ENCODE measurements around the gene SCAPER. TPM values are rescaled to one million over a fixed set of nuclear protein-coding genes. Genes with fewer than 3 reads are reported as not detected.

The SCAPER gene
- total RNA-seq, 2 experiments from 2014 or later = 20.4 to 29.5 TPM

DNA sequence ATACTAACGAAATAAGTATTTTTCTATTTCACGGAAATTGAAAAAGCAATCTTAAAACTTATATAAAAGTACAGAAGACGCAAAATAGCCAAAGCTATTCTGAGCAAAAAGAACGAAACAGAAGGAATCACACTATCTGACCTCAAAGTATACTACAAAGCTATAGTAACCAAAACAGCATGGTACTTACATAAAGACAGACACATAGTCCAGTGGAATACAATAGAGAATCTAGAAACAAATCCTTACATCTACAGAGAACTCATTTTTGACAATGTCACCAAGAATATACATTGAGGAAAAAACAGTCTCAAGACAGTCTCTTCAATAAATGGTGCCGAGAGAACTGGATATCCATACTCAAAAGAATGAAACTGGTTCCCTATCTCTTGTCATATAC, 322.6 kb downstream of the SCAPER start:
- Mint-ChIP-seq H3K4me3 (no peak overlapping the region), H3K27ac (no peak overlapping the region), H3K36me3 (peaks cover 15% of the 10 kb centered on the region), H3K9me3 (ENCODE audit: low read depth) (peaks cover 15% of the 10 kb centered on the region), H3K27me3 (no peaks in the 10 kb centered on the region), H3K4me1 (peaks cover 7% of the 10 kb centered on the region)
- no peak for DNase-seq
- ATAC-seq = no peak
- CTCF ChIA-PET = no interaction called here

DNA sequence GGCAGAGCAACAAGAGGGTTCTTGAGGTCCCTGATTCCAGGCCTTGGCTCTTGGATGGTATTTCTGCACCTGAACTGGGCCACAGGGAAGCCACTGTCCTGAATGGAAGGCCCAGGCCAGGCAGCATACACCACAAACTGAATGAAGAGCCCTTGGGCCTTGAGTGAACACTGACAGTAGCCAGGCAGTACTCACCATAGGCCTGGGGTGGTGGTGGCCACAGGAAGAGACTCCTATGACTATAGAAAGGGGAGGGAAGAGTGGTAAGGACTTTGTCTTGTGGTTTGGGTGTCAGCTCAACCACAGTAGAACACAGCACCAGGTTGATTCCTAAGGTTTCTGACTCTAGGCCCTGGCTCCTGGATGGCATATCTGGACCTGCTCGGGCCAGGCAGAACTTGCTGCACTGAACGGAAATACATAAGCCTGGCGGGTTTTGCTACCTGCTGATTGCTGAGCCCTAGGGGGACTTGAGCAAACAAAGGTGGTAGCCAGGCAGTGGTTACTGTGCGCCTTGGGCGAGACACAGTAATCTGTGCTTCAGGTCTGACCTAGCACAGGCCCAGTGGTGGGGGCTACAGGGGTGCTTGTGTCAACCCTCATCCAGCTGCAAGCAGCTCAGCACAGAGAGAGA, 327.1 kb downstream of the SCAPER start:
- CTCF ChIA-PET = no interaction called here
- ATAC-seq = no peak
- Mint-ChIP-seq H3K4me1 (peaks cover 30% of the 10 kb centered on the region), H3K27ac (no peak overlapping the region), H3K9me3 (ENCODE audit: low read depth) (peaks cover 11% of the 10 kb centered on the region), H3K27me3 (no peaks in the 10 kb centered on the region), H3K36me3 (peaks cover 16% of the 10 kb centered on the region), H3K4me3 (no peak overlapping the region)
- no peak for DNase-seq

GRCh38 chr15:76576523-76577279, 328.4 kb downstream of the SCAPER start:
- no peak overlapping the region for H3K27ac Mint-ChIP-seq
- DNase-seq (no peak), ATAC-seq (no peak)
- peaks cover 8% of the 10 kb centered on the region for H3K9me3 Mint-ChIP-seq (ENCODE audit: low read depth)
- CTCF ChIA-PET = no interaction called here
- H3K4me3 Mint-ChIP-seq = no peak overlapping the region
- H3K27me3 Mint-ChIP-seq = no peaks in the 10 kb centered on the region
- H3K36me3 Mint-ChIP-seq = peaks cover 15% of the 10 kb centered on the region
- H3K4me1 Mint-ChIP-seq = peaks cover 30% of the 10 kb centered on the region

- H3K4me1 Mint-ChIP-seq = peaks cover 30% of the 10 kb centered on the region
- CTCF ChIA-PET = no interaction called here
- H3K27me3 Mint-ChIP-seq = no peaks in the 10 kb centered on the region
- DNase-seq (no peak), ATAC-seq (no peak)
- no peak overlapping the region for H3K4me3 Mint-ChIP-seq
- no peak overlapping the region for H3K27ac Mint-ChIP-seq
- peaks cover 14% of the 10 kb centered on the region for H3K36me3 Mint-ChIP-seq
- H3K9me3 Mint-ChIP-seq (ENCODE audit: low read depth) = peaks cover 2% of the 10 kb centered on the region
Measured at GRCh38 chr15:76575679-76576078, 329.5 kb downstream of the SCAPER start.

GRCh38 chr15:76575274-76575673, 329.9 kb downstream of the SCAPER start:
- Mint-ChIP-seq H3K27ac (no peak overlapping the region), H3K4me1 (peaks cover 30% of the 10 kb centered on the region), H3K27me3 (no peaks in the 10 kb centered on the region), H3K36me3 (peaks cover 14% of the 10 kb centered on the region), H3K4me3 (no peak overlapping the region), H3K9me3 (ENCODE audit: low read depth) (peaks cover under 1% of the 10 kb centered on the region)
- DNase-seq (no peak), ATAC-seq (peak; percentile 33)
- CTCF ChIA-PET = no interaction called here

- DNase-seq = no peak
- CTCF ChIA-PET = no interaction called here
- no peak for ATAC-seq
- Mint-ChIP-seq H3K9me3 (ENCODE audit: low read depth) (peaks cover 3% of the 10 kb centered on the region), H3K4me3 (no peak overlapping the region), H3K27ac (no peak overlapping the region), H3K36me3 (peaks cover 13% of the 10 kb centered on the region), H3K4me1 (peaks cover 26% of the 10 kb centered on the region), H3K27me3 (no peaks in the 10 kb centered on the region)
Measured at GRCh38 chr15:76572983-76573314, 332.2 kb downstream of the SCAPER start.

GRCh38 chr15:76566276-76566675, 338.9 kb downstream of the SCAPER start:
- H3K4me3 Mint-ChIP-seq = no peak overlapping the region
- H3K9me3 Mint-ChIP-seq (ENCODE audit: low read depth) = peaks cover 5% of the 10 kb centered on the region
- CTCF ChIA-PET = no interaction called here
- no peaks in the 10 kb centered on the region for H3K4me1 Mint-ChIP-seq
- DNase-seq = no peak
- ATAC-seq = no peak
- H3K27me3 Mint-ChIP-seq = no peaks in the 10 kb centered on the region
- no peak overlapping the region for H3K27ac Mint-ChIP-seq
- peaks cover 16% of the 10 kb centered on the region for H3K36me3 Mint-ChIP-seq

- Mint-ChIP-seq H3K27me3 (no peaks in the 10 kb centered on the region), H3K27ac (no peak overlapping the region), H3K36me3 (peaks cover 12% of the 10 kb centered on the region), H3K4me1 (no peaks in the 10 kb centered on the region), H3K4me3 (no peak overlapping the region), H3K9me3 (ENCODE audit: low read depth) (peaks cover 5% of the 10 kb centered on the region)
- ATAC-seq (no peak), DNase-seq (no peak)
- CTCF ChIA-PET = no interaction called here
Measured at GRCh38 chr15:76565366-76565765, 339.8 kb downstream of the SCAPER start.

DNA sequence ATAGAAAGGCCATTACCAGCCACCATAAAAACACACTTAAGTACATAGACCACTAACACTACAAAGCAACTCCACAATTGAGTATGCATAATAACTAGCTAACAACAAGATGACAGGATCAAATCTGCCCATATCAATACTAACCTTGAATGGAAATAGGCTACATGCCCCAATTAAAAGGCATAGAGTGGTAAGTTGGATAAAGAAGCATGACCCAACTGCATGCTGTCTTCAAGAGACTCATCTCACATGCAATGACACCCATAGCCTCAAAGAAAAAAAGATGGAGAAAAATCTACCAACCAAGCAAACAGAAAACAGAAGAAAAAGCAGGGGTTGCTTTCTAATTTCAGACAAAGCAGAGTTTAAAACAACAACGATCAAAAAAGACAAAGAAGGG, 349.9 kb downstream of the SCAPER start:
- no peaks in the 10 kb centered on the region for H3K9me3 Mint-ChIP-seq (ENCODE audit: low read depth)
- H3K4me3 Mint-ChIP-seq = no peak overlapping the region
- no peak overlapping the region for H3K27ac Mint-ChIP-seq
- DNase-seq (no peak), ATAC-seq (no peak)
- CTCF ChIA-PET = no interaction called here
- no peaks in the 10 kb centered on the region for H3K27me3 Mint-ChIP-seq
- H3K36me3 Mint-ChIP-seq = peaks cover 17% of the 10 kb centered on the region
- H3K4me1 Mint-ChIP-seq = peaks cover 9% of the 10 kb centered on the region

DNA sequence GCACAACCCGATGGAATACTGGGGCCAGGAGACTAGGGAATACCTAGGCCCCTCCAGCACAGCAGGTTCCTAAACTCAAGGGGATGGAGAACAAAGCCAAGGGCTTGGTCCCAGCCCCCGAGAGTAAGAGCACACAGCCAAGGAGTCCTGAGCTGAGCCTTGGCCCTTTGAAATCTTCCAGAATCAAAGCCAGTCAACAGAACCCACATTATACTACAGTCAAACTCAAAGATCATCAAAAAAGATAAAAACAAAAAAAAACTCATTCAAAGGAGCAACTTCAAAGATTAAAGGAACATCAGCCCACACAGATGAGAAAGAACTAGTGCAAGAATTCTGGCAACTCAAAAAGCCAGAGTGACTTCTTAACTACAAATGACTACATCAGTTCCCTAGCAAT, 351.6 kb downstream of the SCAPER start:
- ATAC-seq = no peak

GRCh38 chr15:76553102-76553501, 352.0 kb downstream of the SCAPER start:
- H3K9me3 Mint-ChIP-seq (ENCODE audit: low read depth) = no peaks in the 10 kb centered on the region
- H3K4me1 Mint-ChIP-seq = peaks cover 9% of the 10 kb centered on the region
- no peak for ATAC-seq
- no peak for DNase-seq
- no peak overlapping the region for H3K4me3 Mint-ChIP-seq
- H3K36me3 Mint-ChIP-seq = peaks cover 16% of the 10 kb centered on the region
- H3K27ac Mint-ChIP-seq = no peak overlapping the region
- CTCF ChIA-PET = no interaction called here
- no peaks in the 10 kb centered on the region for H3K27me3 Mint-ChIP-seq

More for the DNA sequence above, 351.6 kb downstream of the SCAPER start:
- Mint-ChIP-seq H3K27me3 (no peaks in the 10 kb centered on the region), H3K9me3 (ENCODE audit: low read depth) (no peaks in the 10 kb centered on the region), H3K36me3 (peaks cover 16% of the 10 kb centered on the region), H3K4me1 (peaks cover 9% of the 10 kb centered on the region), H3K4me3 (no peak overlapping the region), H3K27ac (no peak overlapping the region)
- CTCF ChIA-PET = no interaction called here
- DNase-seq = no peak

GRCh38 chr15:76546805-76547204, 358.3 kb downstream of the SCAPER start:
- Mint-ChIP-seq H3K27me3 (no peaks in the 10 kb centered on the region), H3K27ac (no peak overlapping the region), H3K4me3 (no peak overlapping the region), H3K4me1 (no peaks in the 10 kb centered on the region), H3K36me3 (peaks cover 8% of the 10 kb centered on the region), H3K9me3 (ENCODE audit: low read depth) (no peaks in the 10 kb centered on the region)
- DNase-seq (no peak), ATAC-seq (no peak)
- CTCF ChIA-PET = no interaction called here

GRCh38 chr15:76533995-76534394, 371.1 kb downstream of the SCAPER start:
- Mint-ChIP-seq H3K4me1 (no peaks in the 10 kb centered on the region), H3K4me3 (no peak overlapping the region), H3K27ac (no peak overlapping the region), H3K9me3 (ENCODE audit: low read depth) (peaks cover 2% of the 10 kb centered on the region), H3K27me3 (no peaks in the 10 kb centered on the region), H3K36me3 (no peaks in the 10 kb centered on the region)
- DNase-seq = no peak
- ATAC-seq = no peak
- CTCF ChIA-PET = no interaction called here

DNA sequence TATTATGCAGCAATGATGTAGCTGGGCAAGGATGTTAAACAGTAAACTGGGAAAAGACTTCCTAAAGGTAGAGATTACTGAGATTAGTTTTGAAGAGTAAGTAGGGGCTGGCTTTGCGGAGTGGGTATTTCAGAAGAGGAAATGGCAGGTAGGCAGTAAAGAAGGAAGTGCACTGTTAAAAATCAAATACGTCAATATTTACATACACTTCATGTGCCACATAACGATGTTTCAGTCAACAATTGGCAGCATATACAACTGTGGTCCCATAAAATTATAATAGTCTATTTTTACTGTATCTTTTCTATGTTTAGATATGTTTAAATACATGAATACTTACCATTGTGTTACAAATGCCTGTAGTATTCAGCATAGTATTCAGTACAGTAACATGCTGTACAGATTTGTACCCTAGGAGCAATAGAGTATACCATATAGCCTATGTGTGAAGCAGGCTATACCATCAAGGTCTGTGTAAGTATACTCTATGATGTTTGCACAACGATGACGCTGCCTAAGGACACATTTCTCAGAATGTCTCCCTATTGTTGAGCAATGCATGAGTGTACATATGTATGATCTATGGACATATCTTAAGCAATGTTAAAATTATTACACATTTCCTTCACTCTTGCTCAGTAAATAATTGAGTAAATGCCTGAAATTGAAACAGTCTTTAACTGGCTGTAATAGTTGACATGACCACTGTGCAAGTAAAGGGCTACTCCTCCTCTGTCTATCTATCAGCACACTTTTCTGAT, 371.9 kb downstream of the SCAPER start:
- no peak for ATAC-seq
- CTCF ChIA-PET = no interaction called here
- no peak overlapping the region for H3K27ac Mint-ChIP-seq
- H3K9me3 Mint-ChIP-seq (ENCODE audit: low read depth) = no peaks in the 10 kb centered on the region
- DNase-seq = no peak
- H3K27me3 Mint-ChIP-seq = no peaks in the 10 kb centered on the region
- H3K4me1 Mint-ChIP-seq = no peaks in the 10 kb centered on the region
- H3K36me3 Mint-ChIP-seq = no peaks in the 10 kb centered on the region
- H3K4me3 Mint-ChIP-seq = no peak overlapping the region

Data from activated CD8-positive, alpha-beta memory T cell treated with anti-CD3 and anti-CD28 coated beads, Interleukin-2, amount 10 ng/mL, durations not matched to agents 7 days and 5 days (primary cell).